NCI-H446 (cell line): Measurements from ENCODE around the gene PGRMC2.
A peak's percentile ranks its signal among the peaks of the same experiment; 100 is the strongest.

Experiments used
- DNase-seq, 2 experiments: peaks; one replicate each; lab custom pipeline; 2025; lab: John Stamatoyannopoulos, UW

Gene PGRMC2

DNA sequence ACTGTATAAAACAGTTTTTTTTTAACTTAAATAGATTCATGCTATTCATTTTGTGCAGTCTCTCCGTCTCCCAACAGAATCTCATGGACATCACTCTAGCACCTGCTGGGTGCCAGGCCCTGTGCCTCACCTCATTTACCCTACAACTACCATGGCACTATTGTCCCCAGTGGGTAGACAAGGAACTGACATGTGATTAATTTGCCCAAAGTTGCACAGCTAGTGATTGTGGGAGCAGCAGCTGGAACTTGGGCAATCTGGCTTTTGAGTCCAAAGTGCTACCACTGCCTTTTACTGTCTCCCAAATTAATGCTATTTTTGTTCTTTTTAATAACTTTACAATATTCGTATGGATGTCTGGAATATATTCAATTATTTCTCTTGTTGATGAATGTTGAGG lies 11.2 kb upstream of the PGRMC2 start:
- DNase-seq, result no peak

DNA sequence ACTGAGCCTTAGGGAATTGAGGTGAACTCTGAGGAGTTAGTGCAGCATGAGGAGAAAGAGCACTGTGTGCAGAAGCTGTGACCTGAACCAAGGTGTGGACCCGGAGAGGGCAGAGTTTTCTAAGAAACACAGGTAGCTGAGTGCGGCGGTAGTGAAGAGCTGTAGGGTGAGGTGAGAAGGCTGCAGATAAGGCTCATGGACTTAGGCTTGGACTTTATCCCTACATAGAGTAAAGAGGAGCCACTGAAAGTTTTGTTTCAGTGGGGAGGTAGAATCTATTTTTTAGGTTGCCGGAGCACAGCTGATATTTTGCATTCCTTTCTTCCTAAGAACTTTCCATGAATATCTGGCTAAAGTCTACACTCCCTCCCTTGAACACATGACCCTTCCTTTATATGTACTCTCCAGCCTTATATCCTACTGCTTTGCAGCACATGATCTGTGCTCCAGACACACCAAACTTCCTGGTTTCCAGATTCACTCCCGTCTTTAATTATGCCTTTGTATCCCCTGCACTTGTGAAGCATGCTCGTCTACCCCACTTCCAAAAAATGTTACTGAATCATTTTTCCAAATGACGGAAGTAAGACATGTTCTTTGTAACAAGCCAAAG lies 10.6 kb upstream of the PGRMC2 start:
- DNase-seq, result no peak

DNA sequence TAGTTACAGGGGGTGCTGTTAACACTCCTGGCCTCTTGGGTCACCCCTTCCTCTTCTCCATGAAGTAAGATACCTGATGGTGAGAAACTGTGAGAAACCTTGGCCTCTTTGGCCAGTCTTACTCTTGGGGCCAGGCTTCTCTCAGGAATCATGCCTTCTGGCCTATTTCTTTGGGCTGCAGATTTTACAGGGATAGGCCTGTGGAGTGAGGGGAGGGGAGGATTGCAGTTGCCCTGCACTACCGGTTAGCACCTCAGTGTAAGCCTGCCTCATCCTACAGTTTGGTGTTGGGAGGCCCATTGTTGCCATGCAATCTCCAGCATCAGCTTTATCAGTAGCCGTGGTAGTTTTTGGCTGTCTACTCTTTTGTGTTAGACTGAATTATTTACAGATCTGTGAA lies 7.6 kb upstream of the PGRMC2 start:
- no peak for DNase-seq

DNA sequence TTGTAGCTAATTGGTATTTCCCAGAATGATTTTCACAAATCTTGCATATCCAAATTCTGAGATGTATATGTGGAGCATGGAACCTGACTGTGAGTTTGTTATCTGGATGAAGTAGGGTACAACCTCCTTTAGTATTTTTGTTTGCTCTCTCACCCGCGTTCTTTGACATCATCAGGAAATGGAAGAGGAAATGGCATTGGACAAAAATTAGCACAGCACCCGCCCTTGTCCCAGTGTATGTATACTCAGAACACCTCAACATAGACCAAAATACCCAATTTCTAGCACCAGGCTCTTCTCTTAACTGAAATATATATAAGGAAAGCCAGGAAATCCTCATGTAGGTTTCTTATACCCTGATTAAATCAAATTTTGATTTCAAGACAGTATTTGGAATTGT lies 6.9 kb upstream of the PGRMC2 start:
- DNase-seq, result no peak

DNA sequence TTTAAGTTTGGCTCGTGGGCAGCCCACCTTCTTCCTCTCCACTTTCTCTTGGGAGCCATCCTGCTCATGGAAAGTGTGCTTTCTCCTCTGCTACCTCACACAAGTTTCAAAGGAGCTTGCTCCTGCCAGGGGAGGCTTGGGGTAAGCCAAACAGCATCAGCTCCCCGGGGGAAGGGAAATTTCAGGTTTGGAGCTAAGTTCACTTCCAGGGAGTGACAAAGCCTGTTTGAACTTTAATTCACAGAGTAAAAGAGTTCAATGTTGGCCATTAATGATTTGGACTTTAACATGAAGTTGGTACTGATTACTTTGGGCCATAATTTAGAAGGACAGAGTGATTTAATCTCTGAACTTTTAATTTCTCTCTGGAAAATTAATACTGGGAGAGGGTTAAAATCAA lies 4.7 kb upstream of the PGRMC2 start:
- no peak for DNase-seq

DNA sequence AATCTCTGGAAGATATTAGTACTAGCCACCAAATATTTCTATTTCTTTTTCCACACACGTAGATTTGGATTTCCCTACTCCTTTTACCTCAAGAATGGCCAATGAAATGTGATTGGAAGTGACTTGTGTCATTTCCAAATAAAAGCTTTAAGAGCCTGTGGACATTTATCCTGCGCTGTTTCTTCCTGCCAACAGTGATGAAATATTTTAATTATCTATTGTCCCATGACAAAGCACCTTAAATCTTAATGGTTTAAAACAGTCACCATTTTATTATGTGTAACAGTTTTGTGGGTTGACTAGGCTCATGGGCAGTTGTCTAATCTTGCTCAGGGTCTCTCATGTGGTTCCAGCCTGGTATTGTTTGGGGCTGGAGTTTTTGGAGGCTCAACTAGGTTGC lies 3.5 kb upstream of the PGRMC2 start:
- no peak for DNase-seq

DNA sequence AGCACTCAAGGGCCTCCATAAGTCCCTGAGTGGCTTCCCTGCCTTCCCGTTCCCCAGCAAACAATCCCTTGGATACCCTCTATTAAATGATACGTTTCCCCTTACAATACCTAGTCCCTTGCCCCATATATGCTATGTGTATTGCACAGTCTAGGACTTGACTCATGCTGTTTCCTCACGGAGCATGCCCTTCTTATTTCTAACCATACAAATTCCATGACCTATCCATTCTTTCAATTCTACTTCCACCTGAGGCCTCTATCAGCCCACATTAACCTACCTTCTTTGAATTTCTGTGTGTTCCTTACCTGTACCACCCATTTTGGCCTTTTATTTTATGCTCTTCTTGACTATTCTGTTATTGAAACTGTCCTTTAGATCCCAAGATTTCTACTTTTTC lies 2.9 kb upstream of the PGRMC2 start:
- no peak for DNase-seq

DNA sequence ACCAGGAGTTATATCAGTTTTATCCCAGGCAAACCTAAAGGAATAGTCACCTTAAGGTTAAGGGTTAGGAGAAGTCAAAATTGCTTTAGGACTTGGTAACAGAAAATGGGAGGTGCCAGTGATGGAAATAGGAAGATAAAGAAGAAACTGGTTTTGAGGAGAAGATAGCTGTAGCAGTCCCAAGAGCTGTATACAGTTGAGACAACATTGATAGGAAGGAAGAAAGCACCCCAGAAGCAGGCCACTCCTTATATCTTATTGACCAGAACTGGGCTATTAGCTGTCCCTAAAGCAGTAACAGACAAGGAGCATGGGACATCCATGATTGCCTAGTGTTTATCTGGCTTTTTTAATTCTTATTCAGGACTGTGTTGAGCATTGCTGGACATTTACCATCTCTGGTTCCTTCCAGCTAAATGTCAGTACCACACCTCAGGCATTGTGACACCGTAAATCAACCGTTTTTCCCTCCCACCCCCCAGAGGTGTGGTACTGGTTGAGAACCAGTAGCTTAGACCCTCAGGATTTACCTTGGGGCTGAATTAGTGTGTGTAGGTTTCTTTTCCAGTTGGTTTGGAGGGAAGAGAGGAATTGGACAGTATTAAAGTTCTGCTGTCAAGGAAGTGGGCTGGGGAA lies 2.0 kb upstream of the PGRMC2 start:
- DNase-seq, result no peak

DNA sequence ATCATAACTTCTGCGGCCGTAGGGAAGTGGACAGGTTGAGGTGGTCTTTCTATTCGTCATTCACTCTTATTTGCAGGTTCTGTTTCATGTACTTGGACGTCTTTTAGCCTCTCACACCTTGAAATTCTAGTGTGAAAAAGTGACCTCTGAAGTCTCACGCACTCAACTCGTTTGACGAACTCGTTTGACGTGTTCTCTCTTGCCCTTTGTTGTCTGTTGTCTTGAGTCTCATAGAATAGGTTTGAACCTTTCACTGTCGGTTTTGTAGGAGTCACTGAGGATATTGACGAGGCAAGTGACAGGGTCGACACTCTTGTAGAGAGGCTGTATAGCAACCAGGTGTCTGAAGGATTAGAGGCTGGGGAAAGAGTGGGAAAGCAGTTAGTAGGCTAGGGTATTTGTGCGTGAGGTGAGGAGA lies 1.1 kb upstream of the PGRMC2 start:
- no peak for DNase-seq

DNA sequence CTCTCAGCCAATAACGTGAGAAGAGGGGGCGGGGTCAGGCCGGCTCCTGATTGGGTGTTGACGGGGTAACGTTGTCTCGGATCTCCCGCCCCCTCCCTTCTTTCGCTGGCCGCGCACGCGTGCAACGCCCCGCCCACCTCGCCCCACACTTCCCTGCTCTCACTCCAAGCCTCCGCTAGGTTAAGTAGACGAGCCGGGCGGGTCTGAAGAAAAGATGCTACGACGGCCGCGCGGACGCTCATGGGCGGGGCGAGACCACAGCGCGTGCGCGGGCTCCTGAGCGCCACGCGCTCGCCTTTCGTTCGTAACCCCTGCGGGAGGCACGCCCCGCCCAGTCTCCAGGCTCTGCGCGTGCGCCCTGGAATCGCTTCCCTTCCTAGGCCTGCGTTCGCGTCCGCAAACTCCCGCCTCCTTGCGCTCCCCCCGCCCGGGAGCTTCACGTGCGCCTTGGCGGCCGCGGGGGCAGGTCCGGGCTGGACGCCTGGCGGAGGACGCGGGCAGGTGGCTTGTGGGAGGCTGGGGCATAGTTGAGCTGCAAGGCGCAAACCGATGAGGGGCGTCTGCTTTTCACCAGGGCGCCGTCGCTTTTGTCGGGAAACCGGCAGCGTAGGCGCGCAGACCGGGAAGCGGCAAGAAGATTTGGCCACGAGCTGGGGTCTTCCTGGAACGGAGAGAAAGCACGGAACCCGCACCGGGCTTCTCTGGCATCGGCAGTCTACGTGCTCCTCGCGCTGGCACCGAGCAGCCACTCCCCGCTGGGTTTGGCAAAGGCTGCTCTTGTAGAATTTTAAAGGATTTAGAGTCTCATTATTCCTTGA lies 467 bp upstream of the PGRMC2 start:
- peak; percentile 98 to 100 for DNase-seq

DNA sequence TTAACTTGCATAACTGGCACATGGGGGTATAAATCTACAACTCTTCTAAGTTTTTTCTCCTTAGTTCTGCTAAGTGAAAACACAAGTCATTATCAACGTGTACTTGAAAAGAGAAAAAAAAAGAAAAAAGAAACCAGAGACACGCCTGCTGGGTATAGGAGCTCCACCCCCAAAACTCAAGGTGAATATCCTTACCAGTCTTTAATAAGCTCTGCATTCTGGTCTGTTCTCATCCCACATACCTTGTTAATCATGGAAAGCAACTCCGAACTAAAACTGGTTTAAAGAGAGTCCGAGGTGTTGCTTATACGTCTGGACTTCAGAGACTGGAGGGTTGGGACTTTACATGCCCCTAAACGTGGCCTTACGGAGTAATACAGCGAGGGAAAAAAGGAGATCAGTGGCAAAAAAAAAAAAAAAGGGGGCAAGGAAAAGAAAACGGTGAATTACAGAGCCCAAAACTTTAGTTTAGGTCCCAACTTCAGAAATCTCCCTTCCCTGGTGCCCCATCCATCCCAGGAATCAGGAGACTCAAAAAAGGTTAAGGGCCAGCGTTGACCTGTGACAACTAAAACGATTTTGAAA lies 1.0 kb downstream of the PGRMC2 start:
- peak; percentile 9 to 17 for DNase-seq

DNA sequence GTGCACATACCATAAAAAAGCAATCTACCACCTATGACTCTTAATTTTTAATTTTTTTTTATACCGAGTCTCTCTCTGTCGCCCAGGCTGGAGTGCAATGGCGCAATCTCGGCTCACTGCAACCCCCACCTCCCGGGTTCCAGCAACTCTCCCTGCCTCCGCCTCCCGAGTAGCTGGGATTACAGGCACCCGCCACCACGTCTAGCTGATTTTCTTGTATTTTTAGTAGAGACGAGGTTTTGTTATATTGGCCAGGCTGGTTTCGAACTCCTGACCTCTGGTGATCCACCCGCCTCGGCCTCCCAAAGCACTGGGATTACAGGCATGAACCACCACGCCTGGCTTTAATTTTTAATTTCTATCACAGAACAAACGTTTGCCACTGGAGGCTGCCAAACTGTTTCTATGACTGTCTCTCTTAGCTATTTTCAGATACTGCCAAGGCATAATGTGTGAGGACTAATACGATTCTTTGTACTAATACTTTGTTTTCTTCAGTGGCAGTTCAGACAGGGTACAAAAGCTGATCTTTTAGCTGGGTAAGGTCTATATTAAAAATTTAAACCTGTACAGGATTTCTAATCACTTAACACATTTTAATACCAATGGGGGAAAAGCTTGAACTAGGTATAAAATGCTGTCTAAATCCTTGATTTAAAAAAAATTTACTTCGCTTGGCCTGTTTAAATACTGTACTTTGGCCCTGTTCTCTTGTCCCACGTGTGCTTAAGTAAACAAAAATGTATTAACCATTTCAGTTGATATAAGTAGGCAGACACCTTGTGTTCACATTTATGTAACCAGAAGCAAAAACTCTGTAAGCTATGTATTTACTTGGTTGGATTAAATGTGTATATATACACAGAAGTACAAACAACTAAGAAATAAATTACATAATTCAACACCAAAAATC lies 2.3 kb downstream of the PGRMC2 start:
- DNase-seq, result peak; percentile 23 to 26

DNA sequence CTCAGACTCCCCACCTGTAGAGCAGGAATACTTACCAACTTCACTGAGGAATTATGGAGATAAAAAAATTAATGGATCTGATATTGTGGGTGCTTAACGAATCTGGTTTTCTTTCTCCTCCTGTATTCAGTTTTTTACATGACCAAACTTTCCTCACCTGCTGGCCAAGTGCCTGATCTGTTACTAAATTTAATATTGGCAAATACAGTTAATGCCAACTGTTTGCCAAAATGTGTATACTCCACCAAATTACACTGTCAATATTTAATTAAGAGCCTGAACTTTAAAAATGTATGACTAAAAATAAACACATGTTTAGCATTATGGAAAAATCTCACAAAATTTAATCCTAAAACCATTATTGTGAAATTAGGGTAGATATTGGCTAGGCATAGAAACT lies 3.3 kb downstream of the PGRMC2 start:
- no peak for DNase-seq

DNA sequence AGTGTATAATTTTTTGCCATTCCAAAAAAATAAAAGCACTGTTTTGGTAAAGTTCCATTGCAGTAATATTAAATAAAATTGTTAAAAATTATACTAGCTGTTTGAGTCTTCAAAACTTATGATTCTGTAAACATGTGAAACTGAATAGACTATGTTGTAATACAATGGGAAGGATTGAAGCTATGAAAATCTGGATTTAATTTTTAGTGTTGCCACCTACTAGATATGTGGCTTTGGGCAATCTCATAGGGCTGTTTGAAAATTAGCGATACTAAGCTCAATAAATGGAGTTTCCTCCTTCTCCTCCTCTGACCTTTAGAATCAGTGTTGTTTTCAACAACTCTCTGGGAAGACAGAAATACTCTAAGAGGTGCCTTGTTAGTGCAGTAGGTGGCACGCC lies 4.5 kb downstream of the PGRMC2 start:
- no peak for DNase-seq

DNA sequence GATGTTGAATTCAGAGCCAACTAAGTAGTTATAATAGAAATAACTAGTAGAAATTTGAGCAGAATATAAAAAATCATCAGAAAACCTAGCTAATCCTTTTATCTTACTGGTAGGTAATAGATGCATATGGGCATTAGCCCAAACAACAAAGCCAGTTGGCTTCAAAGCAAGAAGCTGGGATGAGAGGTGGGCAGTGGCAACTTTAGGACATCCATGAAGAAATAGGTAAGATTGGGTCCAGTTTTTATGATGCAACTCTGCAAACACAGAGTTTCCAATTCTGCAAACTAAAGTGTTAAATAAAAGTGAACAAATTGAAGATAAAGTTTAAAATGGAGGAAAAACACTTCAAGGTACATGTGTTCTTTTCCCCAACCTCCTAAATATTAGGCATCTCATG lies 5.1 kb downstream of the PGRMC2 start:
- DNase-seq, result no peak

DNA sequence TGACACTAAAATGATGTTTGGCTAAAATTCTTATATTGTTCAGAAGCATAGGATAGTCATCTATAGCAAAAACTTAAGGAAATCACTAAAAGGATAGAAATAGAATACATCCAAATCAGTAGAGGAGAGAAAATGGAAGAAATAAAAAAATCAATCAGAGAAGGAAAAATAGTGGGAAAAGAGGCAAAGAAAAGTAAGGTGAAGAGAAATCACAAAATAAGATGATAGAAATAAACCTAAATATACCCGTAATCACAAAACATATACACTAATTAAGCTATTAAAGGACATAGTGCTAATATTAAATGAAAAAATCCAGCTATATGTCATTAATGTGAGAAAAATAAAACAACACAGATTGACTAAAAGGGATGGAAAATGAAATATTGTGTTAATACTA lies 6.3 kb downstream of the PGRMC2 start:
- DNase-seq, result no peak

DNA sequence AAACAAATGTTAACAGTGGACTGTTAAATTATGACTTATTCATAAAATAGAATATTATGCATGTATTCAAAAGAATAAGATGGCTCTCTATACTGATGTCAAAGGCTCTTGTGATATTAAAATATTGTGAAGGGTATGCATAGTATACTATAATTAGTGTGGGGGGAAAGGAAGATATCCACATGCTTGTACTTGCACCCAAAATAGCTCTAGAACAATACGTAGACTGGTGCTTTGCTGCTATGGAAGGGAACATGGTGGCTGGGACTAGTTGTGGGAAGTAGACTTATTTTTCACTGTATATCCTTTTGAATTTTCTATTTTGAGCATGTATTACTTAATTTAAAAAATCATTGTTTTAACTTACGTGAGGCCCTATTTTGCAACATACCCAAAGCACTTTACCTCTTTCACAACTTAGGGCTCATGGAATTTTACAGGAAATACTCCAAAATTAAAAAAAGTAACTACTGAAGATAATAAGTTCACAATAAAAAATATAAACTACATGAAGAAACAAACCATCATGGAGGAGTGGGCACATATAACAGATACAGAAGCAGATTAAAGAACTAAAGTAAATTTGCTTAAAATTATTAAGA lies 7.9 kb downstream of the PGRMC2 start:
- DNase-seq, result no peak

DNA sequence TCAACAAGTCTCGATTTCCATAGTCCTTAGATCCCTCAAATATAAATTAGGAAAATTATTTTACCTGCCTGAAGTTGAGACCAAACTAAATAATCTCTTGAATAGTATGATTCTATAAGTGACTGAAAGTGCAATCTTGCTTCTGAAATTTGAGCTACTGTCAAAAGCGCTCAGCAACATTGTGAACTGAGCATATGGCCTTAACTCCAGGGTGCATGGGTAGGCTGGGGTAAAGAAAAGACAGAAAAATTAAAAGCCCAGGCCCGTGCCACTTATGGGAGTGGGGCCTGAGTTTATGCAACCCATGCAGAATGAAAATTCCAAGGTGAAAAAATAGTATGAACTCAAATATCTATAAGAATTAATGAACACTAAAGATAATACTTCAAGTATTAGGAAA lies 9.8 kb downstream of the PGRMC2 start:
- DNase-seq, result peak in 1 of 2 experiments; percentile 42

DNA sequence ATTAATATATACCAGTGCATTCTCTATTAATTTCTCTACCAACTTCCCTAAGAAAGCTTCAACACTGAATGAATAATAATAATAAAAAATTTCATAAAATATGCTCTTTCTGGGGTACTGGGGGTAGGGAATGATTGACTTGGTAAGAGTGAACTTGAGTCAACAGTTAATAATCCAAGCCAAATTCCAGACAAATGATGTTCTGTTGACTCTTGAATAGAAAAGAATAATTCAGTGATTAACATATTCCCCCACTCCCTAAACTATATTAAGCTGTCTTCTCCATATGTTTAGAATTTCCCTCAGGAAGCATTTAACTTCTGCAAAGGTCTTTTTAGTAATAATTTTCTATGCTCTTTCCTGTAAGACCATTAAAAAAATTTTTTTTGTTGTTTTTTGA lies 12.3 kb downstream of the PGRMC2 start:
- no peak for DNase-seq

DNA sequence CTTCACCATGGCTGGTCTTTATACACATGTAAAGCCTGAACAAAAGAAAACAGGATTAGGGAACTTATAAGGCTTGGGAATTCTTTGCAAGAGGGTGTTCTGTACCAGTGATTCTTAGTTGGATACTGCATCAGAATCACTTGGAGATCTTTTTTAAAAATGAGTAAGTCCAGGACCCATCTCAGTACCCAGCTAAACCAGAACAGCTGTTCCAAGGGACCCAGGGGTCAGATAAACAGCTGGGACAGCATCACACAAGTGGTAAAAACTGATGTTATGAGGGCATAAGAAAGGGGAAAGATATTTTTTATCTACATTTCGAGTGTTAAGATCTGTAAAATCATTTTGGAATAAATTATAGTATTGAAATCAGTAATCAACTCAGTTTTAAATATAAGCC lies 16.1 kb downstream of the PGRMC2 start:
- DNase-seq, result no peak

DNA sequence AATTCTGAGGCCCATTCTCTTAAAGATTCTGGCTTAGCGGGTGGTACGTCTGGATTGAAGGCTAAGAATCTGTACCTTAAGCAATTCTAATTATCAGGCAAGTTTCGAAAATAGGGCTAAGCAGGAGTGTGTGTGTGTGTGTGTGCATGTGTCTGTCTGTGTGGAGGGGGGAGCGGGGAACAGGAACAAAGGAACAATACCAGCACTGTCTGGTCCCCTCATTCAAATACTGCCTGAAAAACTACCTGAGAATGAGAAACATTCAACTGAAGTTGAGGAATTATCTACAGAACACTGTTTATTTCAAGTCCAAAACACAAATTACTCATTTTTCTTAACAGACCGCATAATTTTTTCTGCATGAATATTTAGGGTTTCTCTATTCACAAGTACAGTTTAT lies 18.6 kb downstream of the PGRMC2 start:
- DNase-seq, result no peak

DNA sequence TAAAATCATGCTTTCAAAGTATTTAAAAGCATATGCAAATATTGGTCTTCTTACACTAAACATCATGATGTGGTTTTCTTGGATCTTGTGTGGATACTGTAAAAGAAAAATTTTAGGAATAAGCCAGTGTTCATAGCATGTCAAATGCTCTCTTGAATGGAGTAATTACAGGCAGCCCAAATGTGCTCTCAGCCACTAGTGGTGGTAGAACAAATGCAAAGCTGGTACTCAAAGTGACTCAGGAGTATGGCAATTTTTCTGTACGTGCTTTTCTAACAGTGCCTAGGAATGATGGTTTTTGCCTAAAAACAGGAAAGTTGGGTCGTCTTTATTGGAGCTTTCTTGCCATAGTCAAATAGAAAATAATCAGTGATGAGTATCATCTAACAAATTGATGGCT lies 19.9 kb downstream of the PGRMC2 start:
- DNase-seq, result no peak
